Measurements from ENCODE around the gene VPS45.
A peak's percentile ranks its signal among the peaks of the same experiment; 100 is the strongest.

Gene VPS45

GRCh38 chr1:150089846-150090520 is 22.4 kb downstream of the VPS45 start:
- Mint-ChIP-seq H3K27me3 (no peaks in the 10 kb centered on the region), H3K36me3 (peaks cover 17% of the 10 kb centered on the region), H3K9me3 (ENCODE audit: low read depth) (no peaks in the 10 kb centered on the region), H3K4me3 (no peak overlapping the region), H3K27ac (no peak overlapping the region), H3K4me1 (ENCODE audit: low read depth) (peaks cover 27% of the 10 kb centered on the region)

DNA sequence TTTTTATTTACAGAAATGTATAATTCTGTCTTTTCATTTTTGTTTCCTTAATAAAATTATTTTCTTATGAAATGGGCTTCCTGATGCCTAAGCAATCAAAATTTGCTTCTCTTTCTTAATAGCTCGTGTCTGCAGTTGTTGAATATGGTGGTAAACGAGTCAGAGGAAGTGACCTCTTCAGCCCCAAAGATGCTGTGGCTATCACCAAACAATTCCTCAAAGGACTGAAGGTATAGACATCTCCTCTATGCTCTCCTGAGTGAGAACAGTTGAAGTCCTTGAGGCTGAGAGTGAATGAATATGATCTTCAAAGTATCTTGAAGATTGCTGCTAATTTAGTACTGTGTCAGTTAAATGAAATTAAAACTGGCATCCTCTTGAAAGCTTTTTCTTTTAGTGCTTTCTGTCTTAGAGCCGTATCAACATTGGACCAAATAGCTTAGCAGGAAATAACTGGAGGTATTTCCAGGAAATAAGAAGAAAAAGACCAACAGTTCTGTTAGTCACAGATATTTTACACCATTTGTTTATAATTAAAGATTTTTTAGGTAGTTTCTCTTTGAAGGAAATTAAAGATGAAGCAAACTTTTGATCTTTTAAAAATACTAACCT is 24.7 kb downstream of the VPS45 start:
- Mint-ChIP-seq H3K27me3 (no peaks in the 10 kb centered on the region), H3K4me1 (ENCODE audit: low read depth) (peaks cover 28% of the 10 kb centered on the region), H3K4me3 (peak overlapping the region; percentile 9), H3K27ac (peak overlapping the region; percentile 61), H3K36me3 (peaks cover 18% of the 10 kb centered on the region), H3K9me3 (ENCODE audit: low read depth) (no peaks in the 10 kb centered on the region)

DNA sequence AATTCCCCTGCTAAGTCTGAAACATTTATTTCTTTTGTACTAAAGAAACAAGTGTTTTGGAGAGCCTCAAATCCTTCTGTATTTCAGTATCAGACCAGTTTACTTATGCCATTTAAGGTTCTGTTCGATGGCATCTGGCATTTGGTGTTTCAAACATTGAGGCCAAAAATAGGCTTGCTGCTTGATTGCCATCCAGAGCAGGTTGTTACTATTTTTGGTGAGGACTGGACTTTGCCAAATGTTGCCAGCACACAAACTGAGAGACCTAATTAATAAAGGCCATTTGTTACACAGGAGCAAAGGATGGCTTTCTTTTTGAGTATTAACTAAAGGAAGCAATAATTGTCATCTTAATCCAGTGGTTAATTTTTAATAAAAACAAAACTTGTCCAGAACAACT is 26.2 kb downstream of the VPS45 start:
- H3K4me1 Mint-ChIP-seq (ENCODE audit: low read depth) = peaks cover 28% of the 10 kb centered on the region
- peaks cover 14% of the 10 kb centered on the region for H3K36me3 Mint-ChIP-seq
- H3K9me3 Mint-ChIP-seq (ENCODE audit: low read depth) = no peaks in the 10 kb centered on the region
- no peak overlapping the region for H3K27ac Mint-ChIP-seq
- H3K27me3 Mint-ChIP-seq = no peaks in the 10 kb centered on the region
- H3K4me3 Mint-ChIP-seq = no peak overlapping the region

- no peaks in the 10 kb centered on the region for H3K9me3 Mint-ChIP-seq (ENCODE audit: low read depth)
- peaks cover 27% of the 10 kb centered on the region for H3K4me1 Mint-ChIP-seq (ENCODE audit: low read depth)
- H3K27ac Mint-ChIP-seq = no peak overlapping the region
- no peak overlapping the region for H3K4me3 Mint-ChIP-seq
- H3K27me3 Mint-ChIP-seq = no peaks in the 10 kb centered on the region
- H3K36me3 Mint-ChIP-seq = peaks cover 10% of the 10 kb centered on the region
Measured at GRCh38 chr1:150094734-150095265, 27.2 kb downstream of the VPS45 start.

GRCh38 chr1:150102986-150103385 is 35.4 kb downstream of the VPS45 start:
- H3K4me3 Mint-ChIP-seq = no peak overlapping the region
- H3K27me3 Mint-ChIP-seq = no peaks in the 10 kb centered on the region
- peaks cover 8% of the 10 kb centered on the region for H3K9me3 Mint-ChIP-seq (ENCODE audit: low read depth)
- peaks cover 53% of the 10 kb centered on the region for H3K4me1 Mint-ChIP-seq (ENCODE audit: low read depth)
- peaks cover 16% of the 10 kb centered on the region for H3K36me3 Mint-ChIP-seq
- no peak overlapping the region for H3K27ac Mint-ChIP-seq

DNA sequence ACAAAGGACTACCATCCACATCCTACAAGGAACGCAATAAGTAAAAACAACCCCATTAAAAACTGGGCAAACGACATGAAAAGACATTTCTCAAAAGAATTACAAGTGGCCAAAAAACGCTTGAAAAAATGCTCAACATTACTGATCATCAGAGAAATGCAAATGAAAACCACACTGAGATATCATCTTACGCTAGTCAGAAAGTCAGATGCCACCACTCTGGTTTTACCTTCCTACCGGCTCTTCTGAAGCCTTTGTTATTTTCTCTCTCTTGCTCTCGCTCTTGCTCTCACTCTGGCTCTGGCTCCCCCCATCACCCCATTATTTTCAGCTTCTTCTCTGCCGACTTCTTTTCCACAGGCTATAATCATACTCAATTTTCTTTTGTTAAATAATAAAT is 38.8 kb downstream of the VPS45 start:
- Mint-ChIP-seq H3K4me1 (ENCODE audit: low read depth) (peaks cover 81% of the 10 kb centered on the region), H3K9me3 (ENCODE audit: low read depth) (peaks cover 8% of the 10 kb centered on the region), H3K27ac (peak overlapping the region; percentile 85), H3K36me3 (peaks cover 12% of the 10 kb centered on the region), H3K4me3 (peak overlapping the region; percentile 65), H3K27me3 (no peaks in the 10 kb centered on the region)

DNA sequence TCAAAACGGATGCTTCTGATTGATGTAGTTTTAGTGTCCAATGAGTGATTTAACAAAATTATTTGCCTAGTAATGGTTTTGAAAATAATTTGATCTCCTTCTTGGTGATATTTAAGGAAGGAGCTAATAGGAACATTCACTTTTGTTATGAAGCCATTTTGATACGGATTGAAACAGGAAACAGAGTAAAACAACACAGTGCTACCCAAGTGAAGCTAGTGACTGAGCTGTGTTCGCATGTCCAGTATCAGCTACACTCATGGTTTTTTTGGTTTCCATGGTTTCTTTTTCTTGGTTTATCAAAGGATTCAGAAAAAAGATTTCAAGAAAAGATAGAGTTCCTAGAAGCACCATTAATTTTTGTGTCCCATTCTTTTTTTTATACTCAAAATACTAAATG is 42.0 kb downstream of the VPS45 start:
- Mint-ChIP-seq H3K27ac (peak overlapping the region; percentile 85), H3K4me3 (peak overlapping the region; percentile 78), H3K4me1 (ENCODE audit: low read depth) (peaks cover 72% of the 10 kb centered on the region), H3K27me3 (no peaks in the 10 kb centered on the region), H3K36me3 (peaks cover 14% of the 10 kb centered on the region), H3K9me3 (ENCODE audit: low read depth) (peaks cover 8% of the 10 kb centered on the region)

DNA sequence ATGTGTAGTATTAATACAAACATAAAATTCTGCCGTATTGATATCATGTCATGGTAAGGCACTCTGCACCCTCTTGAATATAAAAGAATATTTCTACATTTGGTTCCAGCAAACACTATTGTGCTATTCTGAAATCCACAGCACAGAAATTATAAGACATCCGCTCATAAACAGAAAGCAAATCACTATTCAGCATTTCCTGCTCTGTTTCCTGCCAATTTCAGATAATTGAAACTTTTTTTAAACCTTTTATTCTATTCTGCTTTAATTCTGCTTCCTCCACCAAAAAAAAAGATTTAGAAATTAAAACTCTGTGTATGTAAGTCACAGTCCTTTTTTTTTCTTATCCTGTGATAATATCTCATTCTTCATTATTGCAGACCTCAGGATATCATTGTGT is 42.5 kb downstream of the VPS45 start:
- Mint-ChIP-seq H3K4me1 (ENCODE audit: low read depth) (peaks cover 69% of the 10 kb centered on the region), H3K9me3 (ENCODE audit: low read depth) (peaks cover 9% of the 10 kb centered on the region), H3K4me3 (peak overlapping the region; percentile 78), H3K27me3 (no peaks in the 10 kb centered on the region), H3K27ac (peak overlapping the region; percentile 85), H3K36me3 (peaks cover 14% of the 10 kb centered on the region)

- no peaks in the 10 kb centered on the region for H3K27me3 Mint-ChIP-seq
- peaks cover 6% of the 10 kb centered on the region for H3K9me3 Mint-ChIP-seq (ENCODE audit: low read depth)
- peaks cover 54% of the 10 kb centered on the region for H3K4me1 Mint-ChIP-seq (ENCODE audit: low read depth)
- peaks cover 18% of the 10 kb centered on the region for H3K36me3 Mint-ChIP-seq
- H3K4me3 Mint-ChIP-seq = no peak overlapping the region
- peak overlapping the region; percentile 28 for H3K27ac Mint-ChIP-seq
Measured at GRCh38 chr1:150111670-150112069, 44.1 kb downstream of the VPS45 start.

DNA sequence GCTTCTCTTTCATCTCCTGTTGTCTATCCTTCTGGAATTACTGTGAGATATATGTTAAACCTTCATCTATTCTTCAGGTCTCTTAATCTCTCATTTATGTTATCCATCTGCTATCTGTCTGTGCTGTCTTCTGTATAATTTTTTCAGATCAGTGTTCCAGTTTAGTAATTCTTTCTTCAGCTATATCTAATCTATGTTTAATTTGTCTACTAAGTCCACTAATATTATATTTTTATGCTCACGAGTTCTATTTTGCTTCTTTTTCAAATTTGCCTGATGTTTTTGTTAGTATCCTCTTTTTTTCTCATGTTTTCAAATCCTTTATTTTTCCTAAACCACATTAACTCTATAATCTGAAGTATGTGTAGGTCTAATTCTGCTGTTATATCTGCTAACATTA is 47.5 kb downstream of the VPS45 start:
- H3K36me3 Mint-ChIP-seq = peaks cover 18% of the 10 kb centered on the region
- no peaks in the 10 kb centered on the region for H3K27me3 Mint-ChIP-seq
- peaks cover 24% of the 10 kb centered on the region for H3K4me1 Mint-ChIP-seq (ENCODE audit: low read depth)
- peaks cover 6% of the 10 kb centered on the region for H3K9me3 Mint-ChIP-seq (ENCODE audit: low read depth)
- no peak overlapping the region for H3K27ac Mint-ChIP-seq
- no peak overlapping the region for H3K4me3 Mint-ChIP-seq

DNA sequence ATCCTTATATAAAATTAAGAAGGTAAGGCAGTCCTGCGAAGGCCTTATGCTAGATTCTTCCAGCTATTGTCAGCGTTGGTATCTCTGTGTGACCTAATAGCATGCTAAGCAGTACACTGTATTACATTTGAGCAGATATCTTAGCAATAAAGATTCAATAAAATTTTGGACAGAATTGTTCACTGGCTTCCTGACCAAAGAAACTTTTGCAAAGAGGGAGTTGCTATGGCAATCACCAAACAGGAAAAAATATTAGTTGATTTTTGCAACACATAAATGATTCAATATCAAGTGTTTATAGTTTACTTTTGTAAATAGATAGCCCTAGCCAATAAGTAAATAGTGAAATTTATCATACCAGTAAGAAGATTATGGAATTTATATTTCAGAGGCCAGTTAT is 51.1 kb downstream of the VPS45 start:
- H3K4me3 Mint-ChIP-seq = no peak overlapping the region
- peaks cover 24% of the 10 kb centered on the region for H3K36me3 Mint-ChIP-seq
- no peaks in the 10 kb centered on the region for H3K27me3 Mint-ChIP-seq
- H3K4me1 Mint-ChIP-seq (ENCODE audit: low read depth) = peaks cover 4% of the 10 kb centered on the region
- H3K9me3 Mint-ChIP-seq (ENCODE audit: low read depth) = peaks cover 6% of the 10 kb centered on the region
- no peak overlapping the region for H3K27ac Mint-ChIP-seq

GRCh38 chr1:150121236-150121862 is 53.8 kb downstream of the VPS45 start:
- Mint-ChIP-seq H3K4me1 (ENCODE audit: low read depth) (peaks cover 4% of the 10 kb centered on the region), H3K36me3 (peaks cover 10% of the 10 kb centered on the region), H3K9me3 (ENCODE audit: low read depth) (no peaks in the 10 kb centered on the region), H3K27ac (no peak overlapping the region), H3K27me3 (no peaks in the 10 kb centered on the region), H3K4me3 (no peak overlapping the region)

GRCh38 chr1:150126811-150127210 is 59.2 kb downstream of the VPS45 start:
- H3K27ac Mint-ChIP-seq = no peak overlapping the region
- H3K36me3 Mint-ChIP-seq = peaks cover 9% of the 10 kb centered on the region
- no peaks in the 10 kb centered on the region for H3K27me3 Mint-ChIP-seq
- H3K4me1 Mint-ChIP-seq (ENCODE audit: low read depth) = peaks cover 10% of the 10 kb centered on the region
- H3K9me3 Mint-ChIP-seq (ENCODE audit: low read depth) = no peaks in the 10 kb centered on the region
- H3K4me3 Mint-ChIP-seq = no peak overlapping the region

- Mint-ChIP-seq H3K36me3 (peaks cover 8% of the 10 kb centered on the region), H3K4me3 (no peak overlapping the region), H3K9me3 (ENCODE audit: low read depth) (no peaks in the 10 kb centered on the region), H3K27ac (no peak overlapping the region), H3K27me3 (no peaks in the 10 kb centered on the region), H3K4me1 (ENCODE audit: low read depth) (peaks cover 10% of the 10 kb centered on the region)
Measured at GRCh38 chr1:150127464-150127863, 59.9 kb downstream of the VPS45 start.

GRCh38 chr1:150127868-150128267 is 60.3 kb downstream of the VPS45 start:
- Mint-ChIP-seq H3K36me3 (peaks cover 8% of the 10 kb centered on the region), H3K4me1 (ENCODE audit: low read depth) (peaks cover 10% of the 10 kb centered on the region), H3K27ac (no peak overlapping the region), H3K4me3 (no peak overlapping the region), H3K27me3 (no peaks in the 10 kb centered on the region), H3K9me3 (ENCODE audit: low read depth) (no peaks in the 10 kb centered on the region)

Data from activated naive CD8-positive, alpha-beta T cell (primary cell).